Heart left ventricle (tissue), 16 donors: ENCODE measurements around the gene GALNT13. TPM values are rescaled to one million over a fixed set of nuclear protein-coding genes. Genes with fewer than 3 reads are reported as not detected.

Experiments used
- ATAC-seq, 4 donors: fragments of 200-7000 bp; cut with Tn5 transposase; one replicate each; pipeline ENCODE4 v1.9.1; 2020 to 2022; ENCODE audit warnings: moderate library complexity in 4 of 4, mild to moderate bottlenecking in 3 of 4, moderate number of reproducible peaks in 1 of 4
- DNase-seq, 5 donors: peaks; one replicate each; pipeline ENCODE4 v3.0.0-alpha.2; 2020
- H3K27ac ChIP-seq, 12 donors: fragments of 200-600 bp; sonication (generic) in 4 of 12; one replicate each; pipeline versions ENCODE4 v1.5.0 to v1.8.0; 2016 to 2022; ENCODE audit warnings: mild to moderate bottlenecking in 2 of 12
- H3K27me3 ChIP-seq, 9 donors: fragments of 200-600 bp; sonication (generic) in 2 of 9; one replicate each; pipeline versions ENCODE4 v1.5.1 to v1.8.0; 2016 to 2022; ENCODE audit warnings: mild to moderate bottlenecking in 3 of 9
- H3K36me3 ChIP-seq, 9 donors: fragments of 200-600 bp; sonication (generic) in 2 of 9; one replicate each; pipeline versions ENCODE4 v1.5.0 to v1.8.0; 2018 to 2022; ENCODE audit warnings: mild to moderate bottlenecking in 2 of 9
- H3K4me1 ChIP-seq, 12 donors: fragments of 200-600 bp; sonication (generic) in 4 of 12; one replicate each; pipeline versions ENCODE4 v1.5.0 to v1.8.0; 2016 to 2022; ENCODE audit warnings: mild to moderate bottlenecking in 3 of 12
- H3K4me3 ChIP-seq, 12 donors: fragments of 200-600 bp; sonication (generic) in 4 of 12; one replicate each; pipeline versions ENCODE4 v1.5.0 to v1.8.0; 2017 to 2022; ENCODE audit warnings: mild to moderate bottlenecking in 9 of 12, moderate library complexity in 4 of 12
- H3K9me3 ChIP-seq, 12 donors: fragments of 200-600 bp; sonication (generic) in 4 of 12; one replicate each; pipeline versions ENCODE4 v1.5.0 to v1.8.0; 2016 to 2022; ENCODE audit warnings: mild to moderate bottlenecking in 1 of 12
- CTCF ChIP-seq, 12 donors: fragments of 200-600 bp; sonication (generic) in 4 of 12; IDR thresholded peaks; one replicate each; pipeline versions ENCODE4 v1.5.0 to v1.8.0; 2018 to 2022; ENCODE audit warnings: antibody characterized with exemption in 12 of 12, mild to moderate bottlenecking in 5 of 12
- POLR2A ChIP-seq, 2 donors: fragments of 450-650 bp; IDR thresholded peaks; one replicate each; pipeline ENCODE4 v1.6.1; 2017; ENCODE audit warnings: antibody characterized with exemption in 2 of 2, mild to moderate bottlenecking in 2 of 2, moderate library complexity in 2 of 2
- WGBS, 4 donors: extraction: QIAGEN DNeasy Blood & Tissue Kit in 2 of 4; methylation state at CpG; one replicate each; pipeline versions ENCODE4 v1.1.5 to v1.1.7; 2013 to 2018; 5-methylcytosine and 5-hydroxymethylcytosine counted together
- intact Hi-C, 10 donors: fragments of 100-400 bp; cut with DNase I; formaldehyde crosslinking; loops; one replicate each; pipeline versions ENCODE4 v1.11.1 to v1.14.2; 2022
- polyA plus RNA-seq, 2 donors: library from polyadenylated mRNA; stranded (reverse); fragments of 200-250 nt; gene quantifications; one replicate each; pipeline ENCODE4 v1.2.3, GENCODE V29; 2013
- total RNA-seq, 9 donors: library from RNA; depleted of rRNA in 2 of 9; stranded (reverse); fragments of >200 nt in 2 of 9; fragmentation: NEBNext Ultra II Directional in 3 of 9; extraction: Animal tissue kit (Norgen Biotek cat#: 25700) in 3 of 9; gene quantifications; one replicate each; pipeline versions ENCODE4 v1.1.0 to v1.2.4, GENCODE V29; 2016 to 2023
- donor health status: ischemic (EF 13 %, LVEDD 7.1; RV severe dilation, severe dysfunction).
- donor health status: healthy with polysubstance abuse.
- donor health status: DM: no; HTN: yes; CAD: no.
- donor health status: DM: no; HTN: no; CAD: no.
- donor health status: ischemic (EF 25% LVEDD 6.9; RV normal size, moderate dysfunction).
- donor health status: ischemic (EF 25% LVEDD 5.7; RV mildly dilated, moderate dysfunction).
- donor health status: healthy.
- donor health status: DM: yes; HTN: yes; CAD: no.
- donor health status: ischemic (EF 35%, LVEDD 5.7; RV mildly dilated, moderate dysfunction).
- donor health status: nonischemic (EF 11% LVEDD 7.7; RV severe dilation, severe dysfunction).
- donor health status: DM: yes; HTN: yes; CAD: no.
- donor health status: PGD.
- donor health status: ischemic (EF 29% LVEDD 5.4; RV normal size, mild dysfunction).
- donor health status: nonischemic (EF 23%, LVEDD 6.1; RV moderate dilation, normal function).

The GALNT13 gene
- total and polyA plus RNA-seq, 11 donors, result 0.11 to 1.5 (median 0.22) TPM; not detected in 3

GRCh38 chr2:154443919-154444318 lies 572.2 kb downstream of the GALNT13 start:
- H3K27me3 ChIP-seq, result no peaks in the 10 kb centered on the region
- no peak overlapping the region for H3K4me3 ChIP-seq
- H3K36me3 ChIP-seq, result no peaks in the 10 kb centered on the region
- TF ChIP-seq POLR2A (IDR thresholded peaks at IDR 0.05), result no peak
- TF ChIP-seq CTCF (IDR thresholded peaks at IDR 0.05), result no peak
- no peaks in the 10 kb centered on the region for H3K9me3 ChIP-seq
- H3K27ac ChIP-seq, result no peak overlapping the region
- no peak for ATAC-seq
- DNase-seq, result no peak
- H3K4me1 ChIP-seq, result no peaks in the 10 kb centered on the region
- intact Hi-C loops, result loop anchor here in 1 of 10 donors (10.0 kb wide), 1 partner anchor 781 kb away; no protein-coding TSS in a partner anchor

GRCh38 chr2:154446324-154446723 lies 574.6 kb downstream of the GALNT13 start:
- no peaks in the 10 kb centered on the region for H3K36me3 ChIP-seq
- no peaks in the 10 kb centered on the region for H3K9me3 ChIP-seq
- 68 to 91% (median 79%) methylated on average over 2 of the region's 2 CpGs for WGBS, 4 donors
- H3K27ac ChIP-seq, result no peak overlapping the region
- no peaks in the 10 kb centered on the region for H3K27me3 ChIP-seq
- no peak overlapping the region for H3K4me3 ChIP-seq
- DNase-seq (no peak), ATAC-seq (no peak)
- no peak for TF ChIP-seq POLR2A (IDR thresholded peaks at IDR 0.05)
- no peak for TF ChIP-seq CTCF (IDR thresholded peaks at IDR 0.05)
- intact Hi-C loops, result loop anchor here in 1 of 10 donors (10.0 kb wide), 1 partner anchor 778 kb away; no protein-coding TSS in a partner anchor
- H3K4me1 ChIP-seq, result no peaks in the 10 kb centered on the region

GRCh38 chr2:154447727-154448418 lies 576.2 kb downstream of the GALNT13 start:
- TF ChIP-seq POLR2A (IDR thresholded peaks at IDR 0.05) (no peak), CTCF (IDR thresholded peaks at IDR 0.05) (no peak)
- intact Hi-C loops, result loop anchor here in 1 of 10 donors (10.0 kb wide), 1 partner anchor 777 kb away; no protein-coding TSS in a partner anchor
- DNase-seq, result no peak
- Histone ChIP-seq H3K27ac (no peak overlapping the region), H3K9me3 (no peaks in the 10 kb centered on the region), H3K4me3 (no peak overlapping the region), H3K27me3 (no peaks in the 10 kb centered on the region), H3K4me1 (no peaks in the 10 kb centered on the region), H3K36me3 (no peaks in the 10 kb centered on the region)
- no peak for ATAC-seq
- WGBS, 4 donors, result 78 to 85% (median 81%) methylated on average over 2 of the region's 2 CpGs

- Histone ChIP-seq H3K36me3 (no peaks in the 10 kb centered on the region), H3K9me3 (no peaks in the 10 kb centered on the region), H3K27ac (no peak overlapping the region), H3K4me1 (peaks cover 0 to 7% (median 0%) of the 10 kb centered on the region in 12 donors), H3K27me3 (no peaks in the 10 kb centered on the region), H3K4me3 (no peak overlapping the region)
- WGBS, 4 donors, result 75 to 78% (median 77%) methylated on average over 6 of the region's 6 CpGs
- DNase-seq (no peak), ATAC-seq (no peak)
- intact Hi-C loops, result loop anchor here in 8 of 10 donors (5.0 to 10.0 kb wide), 5 partner anchors 165 to 775 kb away; no protein-coding TSS in a partner anchor
- TF ChIP-seq CTCF (IDR thresholded peaks at IDR 0.05) (no peak), POLR2A (IDR thresholded peaks at IDR 0.05) (no peak)
Observed at GRCh38 chr2:154449951-154450658, 578.4 kb downstream of the GALNT13 start.
